ENCODE results near the gene SYN1.

GRCh38 chrX:47564438-47565085 lies 55.1 kb downstream of the SYN1 start:
- no peak for TF ChIP-seq CTCF (IDR thresholded peaks at IDR 0.05)
- no peak for TF ChIP-seq POLR2A (IDR thresholded peaks at IDR 0.05)
- no peak for TF ChIP-seq POLR2AphosphoS5 (IDR thresholded peaks at IDR 0.05)
- TF ChIP-seq EP300 (IDR thresholded peaks at IDR 0.05), result no peak
